Kidney (tissue), 14 donors: Measurements from ENCODE around the gene SEC14L6. TPM values are rescaled to one million over a fixed set of nuclear protein-coding genes. Genes with fewer than 3 reads are reported as not detected.

Experiments used
- DNase-seq, 5 donors: peaks; one replicate each; pipeline ENCODE4 v3.0.0-alpha.2; 2013 to 2020
- FAIRE-seq: peaks from 2 replicates; lab custom pipeline; 2012; peaks lifted over from hg19 to GRCh38; lab: Jason Lieb, UNC
- H3K27ac ChIP-seq, 2 donors: one replicate each; pipeline ENCODE4 v1.7.0; 2013; ENCODE audit warnings: low read depth in 2 of 2, low read length in 2 of 2, inconsistent platforms in 1 of 2
- H3K27me3 ChIP-seq: one replicate; pipeline ENCODE4 v1.7.1; 2013; ENCODE audit warnings: low read length, inconsistent platforms; ENCODE audit not compliant: control insufficient read depth, insufficient read depth
- H3K36me3 ChIP-seq, 3 donors: one replicate each; pipeline versions ENCODE4 v1.7.0 to v1.7.1; 2013; ENCODE audit warnings: low read length in 3 of 3, control low read depth in 1 of 3, inconsistent platforms in 1 of 3; ENCODE audit not compliant: insufficient read depth in 3 of 3, control insufficient read depth in 2 of 3
- H3K4me1 ChIP-seq, 3 donors: one replicate each; pipeline versions ENCODE4 v1.7.0 to v1.7.1; 2013; ENCODE audit warnings: low read length in 3 of 3, inconsistent platforms in 1 of 3, low read depth in 1 of 3; ENCODE audit not compliant: control insufficient read depth in 2 of 3, insufficient read depth in 2 of 3
- H3K4me3 ChIP-seq, 3 donors: one replicate each; pipeline versions ENCODE4 v1.7.0 to v1.8.1; 2013; ENCODE audit warnings: low read length in 3 of 3, control low read depth in 1 of 3, inconsistent platforms in 1 of 3
- H3K9ac ChIP-seq, 3 donors: one replicate each; pipeline versions ENCODE4 v1.7.0 to v1.7.1; 2013; ENCODE audit warnings: low read length in 3 of 3, control low read depth in 1 of 3, inconsistent platforms in 1 of 3
- H3K9me3 ChIP-seq, 3 donors: one replicate each; pipeline versions ENCODE4 v1.7.0 to v1.7.1; 2013; ENCODE audit warnings: low read length in 3 of 3, control low read depth in 1 of 3, inconsistent platforms in 1 of 3; ENCODE audit not compliant: control insufficient read depth in 2 of 3, insufficient read depth in 1 of 3
- intact Hi-C: fragments of 100-400 bp; cut with DNase I; formaldehyde crosslinking; loops from one replicate; pipeline ENCODE4 v1.11.1; 2022
- polyA plus RNA-seq: library from polyadenylated mRNA; stranded (reverse); fragments of 350-450 nt; fragmentation: Illumina TruSeq; extraction: RNeasy Lipid Tissue Mini Kit (QIAGEN cat#74804); gene quantifications from one replicate; pipeline ENCODE4 v1.2.3, GENCODE V29; 2014; ENCODE audit warnings: low read depth, low replicate concordance; ENCODE audit not compliant: insufficient read depth
- total RNA-seq: library from RNA; stranded (reverse); fragmentation: NEBNext Ultra II Directional; extraction: Animal tissue kit (Norgen Biotek cat#: 25700); gene quantifications from one replicate; pipeline ENCODE4 v1.2.1, GENCODE V29; 2021
- TF ChIP-seq, protein P1 (sequence below): IDR thresholded peaks from 3 replicates; pipeline ENCODE4 v1.5.1; 2012; ENCODE audit warnings: mild to moderate bottlenecking, moderate library complexity, borderline replicate concordance; ENCODE audit not compliant: insufficient read depth; ENCODE audit errors: extremely low read depth
- donor health status: control.
- donor health status: control.
- donor health status: control.
- donor health status: control.
- donor health status: control.
- donor health status: DM: yes; HTN: yes; CAD: no.
- donor health status: Normal renal cell carcinoma (clear cell type).

The SEC14L6 gene
- total and polyA plus RNA-seq, 2 donors from 2014 or later = 13.9 to 16.5 TPM

DNA sequence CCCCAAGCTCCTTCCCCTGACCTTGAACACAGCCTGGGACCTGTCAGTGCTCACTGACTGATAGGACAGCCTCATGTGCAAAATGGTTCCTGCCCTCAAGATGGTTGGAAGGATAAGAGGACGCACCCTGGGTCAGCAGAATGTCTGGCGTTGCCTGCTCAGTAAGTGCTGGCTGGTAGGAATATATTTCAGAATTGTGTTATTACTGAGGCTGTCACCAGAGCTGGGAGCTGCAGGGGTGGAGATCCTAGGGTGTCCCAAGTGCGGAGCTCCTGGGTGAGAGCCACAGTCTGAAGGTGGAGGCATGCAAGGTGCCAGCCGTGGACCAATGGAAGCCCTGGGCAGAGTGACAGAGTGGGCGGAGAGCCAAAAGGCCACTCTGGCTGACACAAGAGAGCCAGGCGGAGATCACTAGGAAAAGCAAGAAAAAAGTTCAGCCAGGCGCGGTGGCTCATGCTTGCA lies 40.0 kb downstream of the SEC14L6 start:
- no peak overlapping the region for H3K27ac ChIP-seq
- DNase-seq (no peak), FAIRE-seq (no peak)
- no peak overlapping the region for H3K4me3 ChIP-seq
- no peaks in the 10 kb centered on the region for H3K27me3 ChIP-seq
- intact Hi-C loops = no loop called here
- no peaks in the 10 kb centered on the region for H3K4me1 ChIP-seq
- no peaks in the 10 kb centered on the region for H3K36me3 ChIP-seq
- H3K9ac ChIP-seq = no peak overlapping the region
- H3K9me3 ChIP-seq = no peaks in the 10 kb centered on the region
- TF ChIP-seq, protein P1, sequence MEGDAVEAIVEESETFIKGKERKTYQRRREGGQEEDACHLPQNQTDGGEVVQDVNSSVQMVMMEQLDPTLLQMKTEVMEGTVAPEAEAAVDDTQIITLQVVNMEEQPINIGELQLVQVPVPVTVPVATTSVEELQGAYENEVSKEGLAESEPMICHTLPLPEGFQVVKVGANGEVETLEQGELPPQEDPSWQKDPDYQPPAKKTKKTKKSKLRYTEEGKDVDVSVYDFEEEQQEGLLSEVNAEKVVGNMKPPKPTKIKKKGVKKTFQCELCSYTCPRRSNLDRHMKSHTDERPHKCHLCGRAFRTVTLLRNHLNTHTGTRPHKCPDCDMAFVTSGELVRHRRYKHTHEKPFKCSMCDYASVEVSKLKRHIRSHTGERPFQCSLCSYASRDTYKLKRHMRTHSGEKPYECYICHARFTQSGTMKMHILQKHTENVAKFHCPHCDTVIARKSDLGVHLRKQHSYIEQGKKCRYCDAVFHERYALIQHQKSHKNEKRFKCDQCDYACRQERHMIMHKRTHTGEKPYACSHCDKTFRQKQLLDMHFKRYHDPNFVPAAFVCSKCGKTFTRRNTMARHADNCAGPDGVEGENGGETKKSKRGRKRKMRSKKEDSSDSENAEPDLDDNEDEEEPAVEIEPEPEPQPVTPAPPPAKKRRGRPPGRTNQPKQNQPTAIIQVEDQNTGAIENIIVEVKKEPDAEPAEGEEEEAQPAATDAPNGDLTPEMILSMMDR = no peak

- no peaks in the 10 kb centered on the region for H3K9me3 ChIP-seq
- no peaks in the 10 kb centered on the region for H3K4me1 ChIP-seq
- H3K27me3 ChIP-seq = no peaks in the 10 kb centered on the region
- H3K36me3 ChIP-seq = no peaks in the 10 kb centered on the region
- no peak overlapping the region for H3K9ac ChIP-seq
- intact Hi-C loops = no loop called here
- H3K27ac ChIP-seq = no peak overlapping the region
- FAIRE-seq = no peak
- no peak for DNase-seq
- H3K4me3 ChIP-seq = no peak overlapping the region
- TF ChIP-seq, protein P1 = no peak
These were observed 43.0 kb downstream of the SEC14L6 start for GRCh38 chr22:30503551-30503950.

DNA sequence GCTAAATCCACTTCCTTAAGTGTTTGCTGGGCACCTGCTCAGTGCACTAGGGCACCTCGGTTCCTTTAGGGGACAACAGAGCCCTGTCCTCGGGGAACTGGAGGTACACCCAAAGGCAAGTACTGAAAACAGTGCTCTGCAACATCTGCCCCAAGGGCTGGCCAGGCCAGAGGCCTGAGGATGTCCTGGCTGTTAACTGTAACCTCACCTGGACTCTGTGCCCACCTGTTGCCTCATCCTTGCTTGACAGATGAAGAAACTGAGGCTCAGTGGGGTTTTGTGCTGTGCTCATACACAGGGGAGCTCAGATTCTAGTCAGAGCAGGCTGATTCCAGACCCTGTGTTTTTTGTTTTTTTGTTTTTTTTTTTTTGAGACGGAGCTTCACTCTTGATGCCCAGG lies 43.6 kb downstream of the SEC14L6 start:
- intact Hi-C loops = no loop called here
- no peak overlapping the region for H3K4me3 ChIP-seq
- no peak for DNase-seq
- FAIRE-seq = no peak
- TF ChIP-seq, protein P1 = no peak
- H3K9ac ChIP-seq = no peak overlapping the region
- no peaks in the 10 kb centered on the region for H3K27me3 ChIP-seq
- H3K9me3 ChIP-seq = no peaks in the 10 kb centered on the region
- no peak overlapping the region for H3K27ac ChIP-seq
- H3K4me1 ChIP-seq = no peaks in the 10 kb centered on the region
- H3K36me3 ChIP-seq = no peaks in the 10 kb centered on the region

GRCh38 chr22:30502153-30502552 lies 44.4 kb downstream of the SEC14L6 start:
- no peaks in the 10 kb centered on the region for H3K36me3 ChIP-seq
- H3K9ac ChIP-seq = no peak overlapping the region
- FAIRE-seq (no peak), DNase-seq (peak in 1 of 5 donors; percentile 4)
- intact Hi-C loops = no loop called here
- H3K27me3 ChIP-seq = no peaks in the 10 kb centered on the region
- TF ChIP-seq, protein P1 = no peak
- H3K27ac ChIP-seq = no peak overlapping the region
- H3K4me1 ChIP-seq = no peaks in the 10 kb centered on the region
- H3K9me3 ChIP-seq = no peaks in the 10 kb centered on the region
- no peak overlapping the region for H3K4me3 ChIP-seq
